Esophagus squamous epithelium (tissue), 5 donors: ENCODE measurements around the gene DUSP18. TPM values are rescaled to one million over a fixed set of nuclear protein-coding genes. Genes with fewer than 3 reads are reported as not detected.
"Not testable (repeated sequence)": the region's sequence is repeated elsewhere in the genome, so short reads cannot be mapped to it uniquely, and the experiment has no call there.

Experiments used
- DNase-seq: peaks from one replicate; lab custom pipeline; 2025; lab: John Stamatoyannopoulos, UW
- H3K27ac ChIP-seq, 4 donors: fragments of 200-600 bp; sonication (generic); one replicate each; pipeline ENCODE4 v1.5.1; 2016 to 2019; ENCODE audit warnings: mild to moderate bottlenecking in 1 of 4
- H3K27me3 ChIP-seq, 4 donors: fragments of 200-600 bp; sonication (generic); 1 replicate in 3 of 4; 2 replicates in 1 of 4; pipeline versions ENCODE4 v1.5.1 to v1.6.0; 2017 to 2021; ENCODE audit warnings: antibody characterized with exemption in 1 of 4
- H3K36me3 ChIP-seq, 3 donors: fragments of 200-600 bp; sonication (generic); one replicate each; pipeline ENCODE4 v1.5.1; 2016 to 2019
- H3K4me1 ChIP-seq, 3 donors: fragments of 200-600 bp; sonication (generic); one replicate each; pipeline ENCODE4 v1.5.1; 2017 to 2019
- H3K4me3 ChIP-seq, 4 donors: fragments of 200-600 bp; sonication (generic); 1 replicate in 3 of 4; 2 replicates in 1 of 4; pipeline ENCODE4 v1.5.1; 2016 to 2019; ENCODE audit warnings: mild to moderate bottlenecking in 2 of 4, moderate library complexity in 1 of 4
- H3K9me3 ChIP-seq, 3 donors: fragments of 200-600 bp; sonication (generic); one replicate each; pipeline ENCODE4 v1.5.1; 2016 to 2019
- CTCF ChIP-seq, 6 experiments: fragments of 450-650 bp in 4 of 6; fragments of 200-600 bp in 2 of 6; sonication (generic) in 2 of 6; IDR thresholded peaks; one replicate each; pipeline ENCODE4 v1.5.1; 2016 to 2019; ENCODE audit warnings: antibody characterized with exemption in 6 of 6, mild to moderate bottlenecking in 4 of 6, moderate library complexity in 4 of 6
- POLR2A ChIP-seq, 4 donors: fragments of 450-650 bp; IDR thresholded peaks; one replicate each; pipeline ENCODE4 v1.6.1; 2017; ENCODE audit warnings: antibody characterized with exemption in 4 of 4, mild to moderate bottlenecking in 4 of 4, moderate library complexity in 3 of 4
- WGBS, 2 donors: methylation state at CpG; one replicate each; pipeline ENCODE4 v1.1.5; 2018; 5-methylcytosine and 5-hydroxymethylcytosine counted together
- intact Hi-C: fragments of 100-400 bp; cut with DNase I; formaldehyde crosslinking; loops from one replicate; pipeline ENCODE4 v1.15.0; 2022
- total RNA-seq, 4 donors: library from RNA; depleted of rRNA; stranded (reverse); fragments of >200 nt; gene quantifications; one replicate each; pipeline ENCODE4 v1.1.0, GENCODE V29; 2016
- donor health status: DM: yes; HTN: yes; CAD: no.

DUSP18 gene
- total RNA-seq, 4 donors from 2014 or later: 6.1 to 13.0 (median 8.6) TPM

- H3K4me1 ChIP-seq: no peaks in the 10 kb centered on the region
- intact Hi-C loops: no loop called here
These were observed 19.7 kb upstream of the DUSP18 start for GRCh38 chr22:30687358-30687757.

GRCh38 chr22:30685178-30685577 lies 17.5 kb upstream of the DUSP18 start:
- intact Hi-C loops: no loop called here
- no peak for DNase-seq
- Histone ChIP-seq H3K9me3 (no peaks in the 10 kb centered on the region), H3K27me3 (no peaks in the 10 kb centered on the region), H3K36me3 (no peaks in the 10 kb centered on the region), H3K4me1 (no peaks in the 10 kb centered on the region), H3K4me3 (no peak overlapping the region), H3K27ac (no peak overlapping the region)
- TF ChIP-seq CTCF (IDR thresholded peaks at IDR 0.05) (no peak), POLR2A (IDR thresholded peaks at IDR 0.05) (no peak)
- WGBS, 2 donors: 69 to 91% methylated on average over 7 of the region's 7 CpGs

More at GRCh38 chr22:30687358-30687757, 19.7 kb upstream of the DUSP18 start:
- Histone ChIP-seq H3K4me3 (no peak overlapping the region), H3K9me3 (no peaks in the 10 kb centered on the region), H3K36me3 (no peaks in the 10 kb centered on the region), H3K27ac (no peak overlapping the region), H3K27me3 (no peaks in the 10 kb centered on the region)
- TF ChIP-seq POLR2A (IDR thresholded peaks at IDR 0.05): no peak
- TF ChIP-seq CTCF (IDR thresholded peaks at IDR 0.05): no peak
- 76 to 88% methylated on average over 4 of the region's 4 CpGs for WGBS, 2 donors
- DNase-seq: no peak

- H3K4me3 ChIP-seq: no peak overlapping the region
- no peaks in the 10 kb centered on the region for H3K36me3 ChIP-seq
- H3K27ac ChIP-seq: no peak overlapping the region
- WGBS, 2 donors: 74 to 78% methylated on average over 2 of the region's 2 CpGs
- TF ChIP-seq POLR2A (IDR thresholded peaks at IDR 0.05) (no peak), CTCF (IDR thresholded peaks at IDR 0.05) (no peak)
- no peaks in the 10 kb centered on the region for H3K9me3 ChIP-seq
- intact Hi-C loops: no loop called here
- DNase-seq: no peak
- H3K27me3 ChIP-seq: peaks cover 0 to 2% (median 0%) of the 10 kb centered on the region in 4 donors
- H3K4me1 ChIP-seq: peaks cover 0 to 1% (median 0%) of the 10 kb centered on the region in 3 donors
These were observed 14.2 kb upstream of the DUSP18 start for GRCh38 chr22:30681831-30682230.

- TF ChIP-seq POLR2A (IDR thresholded peaks at IDR 0.05): no peak
- no peak for TF ChIP-seq CTCF (IDR thresholded peaks at IDR 0.05)
- DNase-seq: no peak
- H3K36me3 ChIP-seq: no peaks in the 10 kb centered on the region
- H3K27me3 ChIP-seq: peaks cover 0 to 4% (median 0%) of the 10 kb centered on the region in 4 donors
- no peaks in the 10 kb centered on the region for H3K9me3 ChIP-seq
- H3K27ac ChIP-seq: no peak overlapping the region
- WGBS, 2 donors: 78 to 100% methylated on average over 1 of the region's 1 CpG
- no peak overlapping the region for H3K4me3 ChIP-seq
- intact Hi-C loops: no loop called here
- peaks cover 0 to 8% (median 0%) of the 10 kb centered on the region in 3 donors for H3K4me1 ChIP-seq
These were observed 13.5 kb upstream of the DUSP18 start for GRCh38 chr22:30680991-30681770.

GRCh38 chr22:30679895-30680690 lies 12.4 kb upstream of the DUSP18 start:
- H3K27me3 ChIP-seq, H3K9me3 ChIP-seq, H3K27ac ChIP-seq, H3K36me3 ChIP-seq, DNase-seq, intact Hi-C loops, H3K4me3 ChIP-seq: not testable (repeated sequence)
- 79 to 81% methylated on average over 8 to 11 of the region's 12 CpGs for WGBS, 2 donors
- peaks cover 0 to 10% (median 0%) of the 10 kb centered on the region in 3 donors for H3K4me1 ChIP-seq

GRCh38 chr22:30676565-30676964 lies 8.9 kb upstream of the DUSP18 start:
- 37 to 52% methylated on average over 3 of the region's 3 CpGs for WGBS, 2 donors

More at GRCh38 chr22:30676565-30676964, 8.9 kb upstream of the DUSP18 start:
- intact Hi-C loops, DNase-seq, H3K4me3 ChIP-seq, H3K27ac ChIP-seq, H3K9me3 ChIP-seq, H3K36me3 ChIP-seq: not testable (repeated sequence)
- peaks cover 0 to 10% (median 0%) of the 10 kb centered on the region in 3 donors for H3K4me1 ChIP-seq
- H3K27me3 ChIP-seq: peaks cover 0 to 17% (median 0%) of the 10 kb centered on the region in 4 donors
